SK-N-SH (cell line): ENCODE data around the gene DLL4.

Source experiments
- MEF2A ChIP-seq: IDR thresholded peaks from 2 replicates; pipeline ENCODE4 v1.4.0; 2012; ENCODE audit warnings: low read depth, borderline replicate concordance
- SMC3 ChIP-seq: IDR thresholded peaks from 2 replicates; pipeline ENCODE4 v1.6.1; 2012; ENCODE audit warnings: low read depth, low read length, improper control_type of control experiment
- YY1 ChIP-seq: IDR thresholded peaks from 2 replicates; pipeline ENCODE4 v1.4.0; 2012; ENCODE audit warnings: low read depth, mild to moderate bottlenecking
- TF ChIP-seq, protein P1 (sequence below): fragments of 200-600 bp; sonication (generic); IDR thresholded peaks from 2 replicates; pipeline ENCODE4 v1.6.1; 2017; ENCODE audit warnings: antibody characterized with exemption, mild to moderate bottlenecking, moderate library complexity
- TF ChIP-seq, protein P2 (sequence below): fragments of 150-350 bp; IDR thresholded peaks from 2 replicates; pipeline ENCODE4 v1.6.1; 2017; ENCODE audit warnings: antibody characterized with exemption, low read length, low read depth, borderline replicate concordance

DNA sequence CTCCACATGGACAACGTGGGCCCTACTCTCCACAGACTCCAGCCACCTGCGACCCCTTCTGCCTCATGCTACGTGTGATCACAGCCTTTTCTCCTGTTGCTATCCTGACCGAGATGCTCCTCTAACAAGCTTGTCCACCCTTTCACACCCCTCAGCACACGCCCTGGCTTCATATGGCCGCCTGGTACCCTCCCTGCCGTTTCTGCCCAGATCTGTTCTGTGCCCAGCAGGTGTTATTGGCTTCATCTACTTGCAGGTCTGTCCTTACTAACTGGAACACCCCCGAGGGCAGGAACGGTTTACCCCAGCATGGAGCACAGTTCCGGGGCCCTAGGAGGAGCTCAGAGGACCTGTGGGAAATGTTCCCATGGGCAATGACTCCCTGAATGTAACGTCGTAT lies 34.1 kb downstream of the DLL4 start:
- TF ChIP-seq, protein P1, sequence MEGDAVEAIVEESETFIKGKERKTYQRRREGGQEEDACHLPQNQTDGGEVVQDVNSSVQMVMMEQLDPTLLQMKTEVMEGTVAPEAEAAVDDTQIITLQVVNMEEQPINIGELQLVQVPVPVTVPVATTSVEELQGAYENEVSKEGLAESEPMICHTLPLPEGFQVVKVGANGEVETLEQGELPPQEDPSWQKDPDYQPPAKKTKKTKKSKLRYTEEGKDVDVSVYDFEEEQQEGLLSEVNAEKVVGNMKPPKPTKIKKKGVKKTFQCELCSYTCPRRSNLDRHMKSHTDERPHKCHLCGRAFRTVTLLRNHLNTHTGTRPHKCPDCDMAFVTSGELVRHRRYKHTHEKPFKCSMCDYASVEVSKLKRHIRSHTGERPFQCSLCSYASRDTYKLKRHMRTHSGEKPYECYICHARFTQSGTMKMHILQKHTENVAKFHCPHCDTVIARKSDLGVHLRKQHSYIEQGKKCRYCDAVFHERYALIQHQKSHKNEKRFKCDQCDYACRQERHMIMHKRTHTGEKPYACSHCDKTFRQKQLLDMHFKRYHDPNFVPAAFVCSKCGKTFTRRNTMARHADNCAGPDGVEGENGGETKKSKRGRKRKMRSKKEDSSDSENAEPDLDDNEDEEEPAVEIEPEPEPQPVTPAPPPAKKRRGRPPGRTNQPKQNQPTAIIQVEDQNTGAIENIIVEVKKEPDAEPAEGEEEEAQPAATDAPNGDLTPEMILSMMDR = no peak
- TF ChIP-seq YY1 (no peak), SMC3 (no peak), MEF2A (no peak)
- TF ChIP-seq, protein P2, sequence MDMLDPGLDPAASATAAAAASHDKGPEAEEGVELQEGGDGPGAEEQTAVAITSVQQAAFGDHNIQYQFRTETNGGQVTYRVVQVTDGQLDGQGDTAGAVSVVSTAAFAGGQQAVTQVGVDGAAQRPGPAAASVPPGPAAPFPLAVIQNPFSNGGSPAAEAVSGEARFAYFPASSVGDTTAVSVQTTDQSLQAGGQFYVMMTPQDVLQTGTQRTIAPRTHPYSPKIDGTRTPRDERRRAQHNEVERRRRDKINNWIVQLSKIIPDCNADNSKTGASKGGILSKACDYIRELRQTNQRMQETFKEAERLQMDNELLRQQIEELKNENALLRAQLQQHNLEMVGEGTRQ = no peak
